Cardiac fibroblast (primary cell): Measurements from ENCODE around the gene MED29.
A peak's percentile ranks its signal among the peaks of the same experiment; 100 is the strongest.

Experiments used
- DNase-seq, 2 donors: peaks; one replicate each; pipeline versions ENCODE4 v3.0.0 to v3.0.0-alpha.2; 2010; ENCODE audit warnings: low read depth in 2 of 2
- H3K4me3 ChIP-seq, 2 donors: replicated peaks in 1 of 2; 1 replicate in 1 of 2; 2 replicates in 1 of 2; pipeline ENCODE4 v1.5.1; 2011; ENCODE audit warnings: low read depth in 2 of 2, low read length in 2 of 2, mild to moderate bottlenecking in 2 of 2, moderate library complexity in 1 of 2
- TF ChIP-seq, protein P1 (sequence below): IDR thresholded peaks from one replicate; pipeline ENCODE4 v1.5.1; 2011; ENCODE audit warnings: low read depth, mild to moderate bottlenecking, low read length, inconsistent platforms

MED29 gene

GRCh38 chr19:39407660-39408391, 16.6 kb downstream of the MED29 start:
- peak overlapping the region; percentile 92 to 96 for H3K4me3 ChIP-seq
- TF ChIP-seq, protein P1, sequence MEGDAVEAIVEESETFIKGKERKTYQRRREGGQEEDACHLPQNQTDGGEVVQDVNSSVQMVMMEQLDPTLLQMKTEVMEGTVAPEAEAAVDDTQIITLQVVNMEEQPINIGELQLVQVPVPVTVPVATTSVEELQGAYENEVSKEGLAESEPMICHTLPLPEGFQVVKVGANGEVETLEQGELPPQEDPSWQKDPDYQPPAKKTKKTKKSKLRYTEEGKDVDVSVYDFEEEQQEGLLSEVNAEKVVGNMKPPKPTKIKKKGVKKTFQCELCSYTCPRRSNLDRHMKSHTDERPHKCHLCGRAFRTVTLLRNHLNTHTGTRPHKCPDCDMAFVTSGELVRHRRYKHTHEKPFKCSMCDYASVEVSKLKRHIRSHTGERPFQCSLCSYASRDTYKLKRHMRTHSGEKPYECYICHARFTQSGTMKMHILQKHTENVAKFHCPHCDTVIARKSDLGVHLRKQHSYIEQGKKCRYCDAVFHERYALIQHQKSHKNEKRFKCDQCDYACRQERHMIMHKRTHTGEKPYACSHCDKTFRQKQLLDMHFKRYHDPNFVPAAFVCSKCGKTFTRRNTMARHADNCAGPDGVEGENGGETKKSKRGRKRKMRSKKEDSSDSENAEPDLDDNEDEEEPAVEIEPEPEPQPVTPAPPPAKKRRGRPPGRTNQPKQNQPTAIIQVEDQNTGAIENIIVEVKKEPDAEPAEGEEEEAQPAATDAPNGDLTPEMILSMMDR, result no peak
- DNase-seq, result peak; percentile 33 to 63

DNA sequence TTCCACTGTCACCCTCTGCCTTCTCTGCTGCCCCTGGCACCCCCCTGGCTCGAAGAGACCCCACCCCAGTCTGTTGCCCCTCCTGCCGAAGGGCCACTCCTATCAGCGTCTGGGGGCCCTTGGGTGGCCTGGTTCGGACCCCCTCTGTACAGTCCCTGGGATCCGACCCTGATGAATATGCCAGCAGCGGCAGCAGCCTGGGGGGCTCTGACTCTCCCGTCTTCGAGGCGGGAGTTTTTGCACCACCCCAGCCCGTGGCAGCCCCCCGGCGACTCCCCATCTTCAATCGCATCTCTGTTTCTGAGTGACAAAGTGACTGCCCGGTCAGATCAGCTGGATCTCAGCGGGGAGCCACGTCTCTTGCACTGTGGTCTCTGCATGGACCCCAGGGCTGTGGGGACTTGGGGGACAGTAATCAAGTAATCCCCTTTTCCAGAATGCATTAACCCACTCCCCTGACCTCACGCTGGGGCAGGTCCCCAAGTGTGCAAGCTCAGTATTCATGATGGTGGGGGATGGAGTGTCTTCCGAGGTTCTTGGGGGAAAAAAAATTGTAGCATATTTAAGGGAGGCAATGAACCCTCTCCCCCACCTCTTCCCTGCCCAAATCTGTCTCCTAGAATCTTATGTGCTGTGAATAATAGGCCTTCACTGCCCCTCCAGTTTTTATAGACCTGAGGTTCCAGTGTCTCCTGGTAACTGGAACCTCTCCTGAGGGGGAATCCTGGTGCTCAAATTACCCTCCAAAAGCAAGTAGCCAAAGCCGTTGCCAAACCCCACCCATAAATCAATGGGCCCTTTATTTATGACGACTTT, 17.4 kb downstream of the MED29 start:
- H3K4me3 ChIP-seq, result peak overlapping the region; percentile 92 to 96
- TF ChIP-seq, protein P1, result no peak
- DNase-seq, result peak; percentile 60 to 78

DNA sequence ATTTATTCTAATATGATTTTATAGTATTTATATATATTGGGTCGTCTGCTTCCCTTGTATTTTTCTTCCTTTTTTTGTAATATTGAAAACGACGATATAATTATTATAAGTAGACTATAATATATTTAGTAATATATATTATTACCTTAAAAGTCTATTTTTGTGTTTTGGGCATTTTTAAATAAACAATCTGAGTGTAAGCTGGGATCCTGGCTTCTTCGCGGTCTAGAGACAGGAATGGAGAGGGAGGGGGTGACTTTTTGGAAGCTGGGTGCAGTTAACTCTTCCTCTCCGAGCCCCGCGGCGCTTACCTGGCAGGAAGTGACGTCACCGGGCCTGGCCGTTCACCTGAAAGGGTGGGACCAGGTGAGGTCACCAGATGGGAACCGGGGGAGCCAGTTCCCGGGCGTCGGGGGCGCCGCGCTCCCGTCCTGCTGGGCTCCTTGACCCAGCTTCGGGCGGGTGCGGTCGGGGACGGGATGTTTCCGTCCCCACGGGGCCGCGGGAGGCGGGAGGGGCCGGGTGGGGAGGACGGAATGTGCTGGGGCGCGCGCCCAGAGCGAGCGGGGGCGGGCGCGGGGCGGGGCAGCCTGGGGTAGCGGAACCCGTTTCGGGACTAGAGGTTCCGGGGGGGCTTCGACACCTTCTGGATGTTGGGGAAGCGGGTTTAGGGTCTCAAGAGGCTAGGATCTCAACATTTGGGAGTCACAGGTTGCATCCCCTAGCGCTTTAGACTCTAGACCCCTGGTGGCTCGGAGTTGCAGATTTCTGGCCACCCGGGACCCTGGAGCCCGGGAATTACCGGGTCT, 18.2 kb downstream of the MED29 start:
- DNase-seq, result peak; percentile 76 to 93

DNA sequence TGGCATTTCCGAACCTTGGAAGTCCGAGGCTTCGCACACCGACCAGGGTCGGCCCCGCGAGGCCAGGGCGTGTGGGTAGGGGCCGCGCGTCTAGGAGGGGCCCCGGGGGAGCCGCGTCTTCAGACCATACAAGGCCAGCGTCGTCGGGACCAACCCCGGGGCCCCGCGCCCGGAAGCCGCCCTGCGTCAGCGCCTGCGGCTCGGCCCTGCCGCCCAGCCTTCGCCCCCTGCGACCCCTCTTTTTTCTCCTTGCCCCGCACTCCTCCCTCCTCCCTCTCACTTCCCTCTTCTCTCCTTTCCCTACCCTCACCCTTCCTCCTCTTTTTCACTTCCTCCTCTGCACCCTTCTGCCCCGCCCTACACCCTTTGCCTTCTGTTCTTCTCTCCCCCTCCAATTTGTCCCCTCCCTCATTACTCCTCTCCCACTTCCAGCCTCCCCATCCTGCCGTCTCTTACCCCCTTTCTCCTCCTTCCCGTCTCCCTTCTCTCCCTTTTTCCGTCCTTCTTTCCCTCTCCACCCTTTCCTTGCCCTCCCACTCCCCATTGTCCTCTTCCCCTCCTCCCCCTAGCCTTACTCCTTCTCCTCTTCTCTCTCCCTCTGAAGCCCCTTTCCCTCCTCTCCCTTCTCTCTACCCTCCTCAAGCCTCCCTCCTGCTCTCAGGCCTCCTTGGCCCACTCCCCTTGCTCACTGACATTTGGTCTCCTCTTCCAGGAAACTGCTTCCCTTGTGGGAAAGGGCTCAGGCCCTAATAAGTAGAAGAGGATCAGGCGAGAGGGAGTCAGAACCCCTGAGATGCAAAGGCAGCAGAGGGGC, 19.0 kb downstream of the MED29 start:
- TF ChIP-seq, protein P1, result no peak
- peak in 1 of 2 donors; percentile 74 for DNase-seq
- peak overlapping the region; percentile 92 to 96 for H3K4me3 ChIP-seq

More for the DNA sequence above, 18.2 kb downstream of the MED29 start:
- TF ChIP-seq, protein P1, result no peak
- peak overlapping the region; percentile 92 to 96 for H3K4me3 ChIP-seq

GRCh38 chr19:39410831-39411080, 19.6 kb downstream of the MED29 start:
- TF ChIP-seq, protein P1, result no peak
- no peak overlapping the region for H3K4me3 ChIP-seq
- DNase-seq, result no peak

- peak in 1 of 2 donors; percentile 89 for DNase-seq
- TF ChIP-seq, protein P1, result no peak
- H3K4me3 ChIP-seq, result no peak overlapping the region
These were observed 20.1 kb downstream of the MED29 start for GRCh38 chr19:39411081-39411831.
